ENCODE results near the gene SMARCC1.

Gene SMARCC1

GRCh38 chr3:47590216-47590615, 191.5 kb downstream of the SMARCC1 start:
- in situ Hi-C loops (cut with MboI; ENCODE audit: low sequenced_read_pairs, unreplicated experiment): no loop called here
- DNase-seq (ENCODE audit: low spot score): no peak
- no peak for TF ChIP-seq CTCF (IDR thresholded peaks at IDR 0.05; ENCODE audit: borderline replicate concordance, control extremely low read depth, extremely low read depth, insufficient read depth, missing control alignments)

GRCh38 chr3:47588587-47588986, 193.1 kb downstream of the SMARCC1 start:
- in situ Hi-C loops (cut with MboI; ENCODE audit: low sequenced_read_pairs, unreplicated experiment): no loop called here
- TF ChIP-seq CTCF (IDR thresholded peaks at IDR 0.05; ENCODE audit: borderline replicate concordance, control extremely low read depth, extremely low read depth, insufficient read depth, missing control alignments): no peak
- DNase-seq (ENCODE audit: low spot score): no peak

GRCh38 chr3:47588053-47588452, 193.6 kb downstream of the SMARCC1 start:
- in situ Hi-C loops (cut with MboI; ENCODE audit: low sequenced_read_pairs, unreplicated experiment): no loop called here
- DNase-seq (ENCODE audit: low spot score): no peak
- TF ChIP-seq CTCF (IDR thresholded peaks at IDR 0.05; ENCODE audit: borderline replicate concordance, control extremely low read depth, extremely low read depth, insufficient read depth, missing control alignments): no peak

GRCh38 chr3:47586746-47587145, 194.9 kb downstream of the SMARCC1 start:
- DNase-seq (ENCODE audit: low spot score): no peak
- TF ChIP-seq CTCF (IDR thresholded peaks at IDR 0.05; ENCODE audit: borderline replicate concordance, control extremely low read depth, extremely low read depth, insufficient read depth, missing control alignments): no peak
- in situ Hi-C loops (cut with MboI; ENCODE audit: low sequenced_read_pairs, unreplicated experiment): no loop called here

DNA sequence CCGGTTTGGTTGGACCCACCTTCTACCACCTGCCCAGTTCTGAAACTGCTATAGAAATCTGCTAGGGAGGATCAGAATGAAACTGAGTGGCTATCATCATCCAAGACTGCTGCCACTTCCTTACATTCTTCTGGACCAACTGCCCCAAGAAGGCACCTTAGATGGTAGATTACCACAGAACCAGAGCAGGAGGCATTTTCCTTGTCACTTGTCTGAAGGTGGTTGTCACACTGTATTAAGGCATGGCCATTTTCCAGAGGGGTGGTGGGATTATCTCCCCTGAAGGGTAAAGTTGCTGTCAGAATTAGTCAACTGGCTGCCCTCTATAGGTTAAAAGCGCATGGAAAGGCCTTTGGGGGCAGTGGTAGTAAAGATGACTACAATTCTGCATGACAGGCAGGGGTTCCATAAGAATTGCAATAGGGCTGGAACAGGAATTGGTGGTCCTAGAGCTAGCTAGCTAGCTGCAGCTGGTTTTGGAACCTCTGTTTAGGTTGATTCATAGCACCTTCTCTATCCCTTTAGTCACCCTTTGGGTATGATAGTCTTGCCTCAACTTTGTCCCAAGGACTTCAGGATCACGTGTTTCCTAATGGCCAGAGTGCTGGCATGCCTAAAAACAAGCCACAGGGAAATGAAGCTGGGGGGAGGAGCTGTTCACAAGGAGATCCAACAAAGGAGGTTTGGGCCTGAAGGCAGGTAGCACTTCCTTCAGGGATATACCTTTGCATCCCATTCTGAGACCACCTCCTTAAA, 198.2 kb downstream of the SMARCC1 start:
- DNase-seq (ENCODE audit: low spot score): no peak
- in situ Hi-C loops (cut with MboI; ENCODE audit: low sequenced_read_pairs, unreplicated experiment): no loop called here
- no peak for TF ChIP-seq CTCF (IDR thresholded peaks at IDR 0.05; ENCODE audit: borderline replicate concordance, control extremely low read depth, extremely low read depth, insufficient read depth, missing control alignments)

DNA sequence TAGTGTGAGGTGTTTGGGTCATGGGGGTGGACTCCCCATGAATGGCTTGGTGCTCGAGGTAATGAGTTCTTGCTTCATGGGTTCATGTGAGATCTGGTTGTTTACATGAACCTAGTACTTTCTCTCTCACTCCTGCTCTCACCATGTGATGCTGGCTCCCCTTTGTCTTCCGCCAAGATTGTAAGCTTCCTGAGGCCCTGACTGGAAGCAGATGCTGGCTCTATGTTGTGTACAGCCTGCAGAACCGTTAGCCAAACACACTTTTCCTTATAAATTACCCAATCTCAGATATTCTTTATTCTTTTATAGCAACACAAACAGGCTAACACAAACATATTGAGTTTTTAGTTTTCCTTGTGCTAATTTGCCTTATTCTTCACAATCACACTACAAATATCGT, 199.9 kb downstream of the SMARCC1 start:
- in situ Hi-C loops (cut with MboI; ENCODE audit: low sequenced_read_pairs, unreplicated experiment): no loop called here
- TF ChIP-seq CTCF (IDR thresholded peaks at IDR 0.05; ENCODE audit: borderline replicate concordance, control extremely low read depth, extremely low read depth, insufficient read depth, missing control alignments): no peak
- DNase-seq (ENCODE audit: low spot score): no peak

Data from GM13976 (cell line).